ENCODE measurements around the gene SHROOM1.
"Not testable (repeated sequence)": the region's sequence is repeated elsewhere in the genome, so short reads cannot be mapped to it uniquely, and the experiment has no call there.

Gene SHROOM1

DNA sequence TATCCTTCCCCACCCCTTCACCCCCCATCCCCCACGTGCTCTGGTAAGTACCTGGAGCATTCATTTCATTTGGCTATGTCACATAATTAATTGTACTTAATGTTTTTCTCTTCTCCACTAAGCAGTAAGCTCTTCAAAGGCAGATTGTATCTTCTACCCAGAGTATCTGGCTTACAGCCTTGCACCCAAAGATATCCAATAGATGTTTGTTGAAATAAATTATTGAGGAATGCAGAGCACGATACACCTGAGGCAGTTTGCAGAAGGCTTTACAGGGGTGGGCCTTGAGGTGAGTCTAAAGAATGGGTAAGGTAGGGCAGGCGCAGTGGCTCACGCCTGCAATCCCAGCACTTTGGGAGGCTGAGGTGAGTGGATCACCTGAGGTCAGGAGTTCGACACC lies 19.8 kb downstream of the SHROOM1 start:
- in situ Hi-C loops (cut with MboI; ENCODE audit: low sequenced_read_pairs, unreplicated experiment) = loop anchor here (10.0 kb wide), 1 partner anchor 286 kb away; no protein-coding TSS in a partner anchor
- no peak for DNase-seq (ENCODE audit: low spot score)
- TF ChIP-seq, protein P1, sequence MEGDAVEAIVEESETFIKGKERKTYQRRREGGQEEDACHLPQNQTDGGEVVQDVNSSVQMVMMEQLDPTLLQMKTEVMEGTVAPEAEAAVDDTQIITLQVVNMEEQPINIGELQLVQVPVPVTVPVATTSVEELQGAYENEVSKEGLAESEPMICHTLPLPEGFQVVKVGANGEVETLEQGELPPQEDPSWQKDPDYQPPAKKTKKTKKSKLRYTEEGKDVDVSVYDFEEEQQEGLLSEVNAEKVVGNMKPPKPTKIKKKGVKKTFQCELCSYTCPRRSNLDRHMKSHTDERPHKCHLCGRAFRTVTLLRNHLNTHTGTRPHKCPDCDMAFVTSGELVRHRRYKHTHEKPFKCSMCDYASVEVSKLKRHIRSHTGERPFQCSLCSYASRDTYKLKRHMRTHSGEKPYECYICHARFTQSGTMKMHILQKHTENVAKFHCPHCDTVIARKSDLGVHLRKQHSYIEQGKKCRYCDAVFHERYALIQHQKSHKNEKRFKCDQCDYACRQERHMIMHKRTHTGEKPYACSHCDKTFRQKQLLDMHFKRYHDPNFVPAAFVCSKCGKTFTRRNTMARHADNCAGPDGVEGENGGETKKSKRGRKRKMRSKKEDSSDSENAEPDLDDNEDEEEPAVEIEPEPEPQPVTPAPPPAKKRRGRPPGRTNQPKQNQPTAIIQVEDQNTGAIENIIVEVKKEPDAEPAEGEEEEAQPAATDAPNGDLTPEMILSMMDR (IDR thresholded peaks at IDR 0.05; ENCODE audit: borderline replicate concordance, control extremely low read depth, extremely low read depth, insufficient read depth, missing control alignments) = no peak

DNA sequence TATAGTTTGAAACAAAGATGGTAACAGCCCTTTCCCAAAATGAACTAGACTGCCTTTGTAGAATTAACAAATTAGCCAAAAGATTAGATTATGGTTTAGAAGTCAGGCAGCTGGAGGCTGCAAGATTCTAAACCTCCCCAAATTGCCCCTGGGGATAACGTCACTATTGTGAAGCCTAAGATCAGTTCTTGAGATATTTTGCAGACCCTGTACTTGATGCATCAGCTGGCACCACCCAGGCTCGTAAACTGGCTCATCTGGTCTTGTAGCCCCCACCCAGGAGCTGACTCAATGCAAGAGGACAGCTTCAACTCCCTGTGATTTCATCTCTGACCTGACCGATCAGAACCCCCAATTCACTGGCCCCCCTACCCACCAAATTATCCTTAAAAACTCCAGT lies 21.6 kb downstream of the SHROOM1 start:
- TF ChIP-seq, protein P1 (IDR thresholded peaks at IDR 0.05; ENCODE audit: borderline replicate concordance, control extremely low read depth, extremely low read depth, insufficient read depth, missing control alignments) = no peak
- in situ Hi-C loops (cut with MboI; ENCODE audit: low sequenced_read_pairs, unreplicated experiment) = no loop called here
- no peak for DNase-seq (ENCODE audit: low spot score)

DNA sequence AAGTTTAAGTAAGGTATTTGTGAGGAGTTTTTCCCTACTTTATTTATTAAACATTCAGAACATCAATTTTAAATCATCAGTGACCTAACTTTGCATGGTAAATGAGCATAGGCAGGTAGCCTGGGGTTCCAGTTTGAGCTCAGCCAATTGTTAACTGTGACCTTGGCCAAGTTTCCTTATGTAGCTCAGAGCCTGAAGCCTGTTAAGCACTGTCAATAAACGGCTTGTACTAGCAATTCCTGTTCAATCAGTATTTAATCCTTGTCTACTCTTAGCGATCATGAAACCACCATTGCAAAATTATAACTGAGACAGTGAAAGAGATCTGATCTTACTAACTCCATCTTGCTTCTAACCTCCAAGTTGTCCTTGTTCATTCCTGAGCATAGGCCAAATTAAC lies 22.0 kb downstream of the SHROOM1 start:
- DNase-seq (ENCODE audit: low spot score) = no peak
- in situ Hi-C loops (cut with MboI; ENCODE audit: low sequenced_read_pairs, unreplicated experiment) = no loop called here
- TF ChIP-seq, protein P1 (IDR thresholded peaks at IDR 0.05; ENCODE audit: borderline replicate concordance, control extremely low read depth, extremely low read depth, insufficient read depth, missing control alignments) = no peak

DNA sequence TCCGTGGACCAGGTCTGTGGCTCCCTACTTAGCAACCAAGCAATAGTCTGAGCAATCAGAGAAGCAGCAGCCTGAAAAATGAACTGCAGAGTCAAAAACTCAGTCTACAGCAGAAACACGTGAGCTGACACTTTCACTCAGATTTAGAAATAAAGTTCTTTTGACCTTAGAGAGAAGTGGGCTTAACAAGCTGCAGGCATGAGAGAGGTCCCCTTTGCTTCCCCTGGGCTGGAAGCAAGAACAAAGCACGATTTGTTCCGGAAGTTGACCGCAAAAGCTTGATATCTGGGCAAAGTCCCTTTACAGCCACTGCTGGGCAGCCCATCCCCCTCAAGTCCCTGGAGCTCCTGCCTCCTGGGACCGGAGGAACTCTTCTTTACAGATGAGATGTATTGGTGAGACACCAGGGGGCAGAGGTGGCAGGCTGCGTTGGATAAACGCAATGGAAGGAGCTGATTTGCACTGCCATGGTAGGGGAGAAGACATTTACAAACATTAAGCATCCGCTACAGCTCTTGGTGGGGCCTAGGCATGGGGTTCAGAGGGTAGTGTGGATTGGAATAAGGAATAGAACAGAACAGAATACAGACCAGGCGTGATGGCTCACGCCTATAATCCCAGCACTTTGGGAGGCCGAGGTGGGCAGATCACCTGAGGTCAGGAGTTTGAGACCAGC lies 23.1 kb downstream of the SHROOM1 start:
- in situ Hi-C loops (cut with MboI; ENCODE audit: low sequenced_read_pairs, unreplicated experiment) = no loop called here
- no peak for DNase-seq (ENCODE audit: low spot score)
- TF ChIP-seq, protein P1 (IDR thresholded peaks at IDR 0.05; ENCODE audit: borderline replicate concordance, control extremely low read depth, extremely low read depth, insufficient read depth, missing control alignments) = no peak

DNA sequence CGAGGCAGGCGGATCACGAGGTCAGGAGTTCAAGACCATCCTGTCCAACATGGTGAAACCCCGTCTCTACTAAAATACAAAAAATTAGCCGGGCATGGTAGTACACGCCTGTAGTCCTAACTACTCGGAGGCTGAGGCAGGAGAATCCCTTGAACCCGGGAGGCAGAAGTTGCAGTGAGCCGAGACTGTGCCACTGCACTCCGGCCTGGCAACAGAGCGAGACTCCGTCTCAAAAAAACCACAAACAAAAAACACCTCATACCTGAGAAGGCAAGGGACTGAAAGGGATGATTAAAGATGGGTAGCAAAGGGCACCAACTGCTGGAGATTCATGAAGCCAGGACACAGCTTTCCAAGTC lies 23.7 kb downstream of the SHROOM1 start:
- in situ Hi-C loops (cut with MboI; ENCODE audit: low sequenced_read_pairs, unreplicated experiment); DNase-seq (ENCODE audit: low spot score): not testable (repeated sequence)

DNA sequence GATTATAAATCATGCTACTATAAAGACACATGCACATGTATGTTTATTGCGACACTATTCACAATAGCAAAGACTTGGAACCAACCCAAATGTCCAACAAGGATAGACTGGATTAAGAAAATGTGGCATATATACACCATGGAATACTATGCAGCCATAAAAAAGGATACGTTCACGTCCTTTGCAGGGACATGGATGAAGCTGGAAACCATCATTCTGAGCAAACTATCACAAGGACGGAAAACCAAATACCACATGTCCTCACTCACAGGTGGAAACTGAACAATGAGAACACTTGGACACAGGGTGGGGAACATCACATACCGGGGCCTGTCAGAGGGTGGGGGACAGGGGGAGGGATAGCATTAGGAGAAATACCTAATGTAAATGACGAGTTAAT lies 24.6 kb downstream of the SHROOM1 start:
- in situ Hi-C loops (cut with MboI; ENCODE audit: low sequenced_read_pairs, unreplicated experiment) = not testable (repeated sequence)

DNA sequence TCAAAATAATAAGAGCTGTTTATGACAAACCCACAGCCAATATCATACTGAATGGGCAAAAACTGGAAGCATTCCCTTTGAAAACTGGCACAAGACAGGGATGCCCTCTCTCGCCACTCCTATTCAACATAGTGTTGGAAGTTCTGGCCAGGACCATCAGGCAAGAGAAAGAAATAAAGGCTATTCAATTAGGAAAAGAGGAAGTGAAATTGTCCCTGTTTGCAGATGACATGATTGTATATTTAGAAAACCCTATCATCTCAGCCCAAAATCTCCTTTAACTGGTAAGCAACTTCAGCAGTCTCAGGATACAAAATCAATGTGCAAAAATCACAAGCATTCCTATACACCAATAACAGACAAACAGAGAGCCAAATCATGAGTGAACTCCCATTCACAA lies 26.2 kb downstream of the SHROOM1 start:
- DNase-seq (ENCODE audit: low spot score); in situ Hi-C loops (cut with MboI; ENCODE audit: low sequenced_read_pairs, unreplicated experiment): not testable (repeated sequence)

More for the DNA sequence above, 24.6 kb downstream of the SHROOM1 start:
- DNase-seq (ENCODE audit: low spot score) = not testable (repeated sequence)

DNA sequence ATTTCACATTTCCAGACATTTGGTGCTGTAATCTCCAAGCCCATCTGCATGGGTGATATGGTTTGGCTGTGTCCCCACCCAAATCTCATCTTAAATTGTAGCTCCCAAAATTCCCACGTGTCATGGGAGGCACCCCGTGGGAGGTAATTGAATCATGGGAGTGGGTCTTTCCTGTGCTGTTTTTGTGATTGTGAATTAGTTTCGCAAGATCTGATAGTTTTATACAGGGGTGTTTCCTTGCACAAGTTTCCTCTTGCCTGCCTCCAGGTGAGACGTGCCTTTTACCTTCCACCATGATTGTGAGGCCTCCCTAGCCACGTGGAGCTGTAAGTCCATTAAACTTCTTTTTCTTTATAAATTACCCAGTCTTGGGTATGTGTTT lies 27.8 kb downstream of the SHROOM1 start:
- in situ Hi-C loops (cut with MboI; ENCODE audit: low sequenced_read_pairs, unreplicated experiment) = not testable (repeated sequence)

DNA sequence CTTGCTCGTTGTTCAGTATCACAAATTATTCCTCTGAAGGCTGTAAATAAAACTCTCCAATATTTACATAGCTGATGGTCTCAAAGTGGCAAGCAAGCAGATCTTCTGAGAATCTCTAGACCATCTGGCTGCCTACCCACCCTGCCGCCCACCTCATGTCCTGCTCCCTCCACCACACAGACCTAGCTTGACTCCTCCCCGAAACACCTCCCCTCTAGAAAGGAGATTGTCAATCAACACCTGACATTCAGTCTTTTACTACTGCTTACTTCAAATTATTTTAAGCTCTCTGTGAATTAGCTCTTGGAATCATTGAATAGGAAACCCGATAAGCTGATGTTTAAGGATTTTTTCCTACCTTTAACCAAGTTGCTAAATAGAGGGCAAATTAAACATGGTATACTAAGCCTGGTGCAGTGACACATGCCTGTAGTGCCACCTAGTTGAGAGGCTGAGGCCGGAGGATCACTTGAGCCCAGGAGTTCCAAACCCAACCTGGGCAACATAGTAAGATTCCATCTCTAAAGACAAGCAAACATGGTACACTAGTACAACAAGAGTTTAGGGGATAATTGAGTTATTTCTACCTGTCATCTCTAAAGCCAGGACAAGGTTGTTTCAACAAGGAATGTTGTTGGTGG lies 28.3 kb downstream of the SHROOM1 start:
- TF ChIP-seq, protein P1 (IDR thresholded peaks at IDR 0.05; ENCODE audit: borderline replicate concordance, control extremely low read depth, extremely low read depth, insufficient read depth, missing control alignments) = no peak
- in situ Hi-C loops (cut with MboI; ENCODE audit: low sequenced_read_pairs, unreplicated experiment) = no loop called here
- no peak for DNase-seq (ENCODE audit: low spot score)

More for the DNA sequence above, 27.8 kb downstream of the SHROOM1 start:
- not testable (repeated sequence) for DNase-seq (ENCODE audit: low spot score)
